IgD-negative memory B cell (primary cell): Measurements from ENCODE around the gene PARD3. TPM values are rescaled to one million over a fixed set of nuclear protein-coding genes. Genes with fewer than 3 reads are reported as not detected.

ENCODE experiments used
- H3K27ac Mint-ChIP-seq, 3 donors: one replicate each; pipeline ENCODE4 v1.8.0; 2020 to 2022; ENCODE audit warnings: mild to moderate bottlenecking in 3 of 3, mixed read lengths in 3 of 3, moderate library complexity in 1 of 3
- H3K27me3 Mint-ChIP-seq: one replicate; pipeline ENCODE4 v1.8.0; 2021; ENCODE audit warnings: mixed read lengths
- H3K36me3 Mint-ChIP-seq: one replicate; pipeline ENCODE4 v1.8.0; 2020; ENCODE audit warnings: mild to moderate bottlenecking, mixed read lengths
- H3K4me1 Mint-ChIP-seq, 3 donors: one replicate each; pipeline ENCODE4 v1.8.0; 2020 to 2022; ENCODE audit warnings: mixed read lengths in 3 of 3, mild to moderate bottlenecking in 1 of 3
- H3K4me3 Mint-ChIP-seq, 4 donors: one replicate each; pipeline ENCODE4 v1.8.0; 2020 to 2022; ENCODE audit warnings: mild to moderate bottlenecking in 4 of 4, mixed read lengths in 4 of 4, moderate library complexity in 3 of 4
- H3K9me3 Mint-ChIP-seq, 3 donors: one replicate each; pipeline ENCODE4 v1.8.0; 2020 to 2021; ENCODE audit warnings: mixed read lengths in 3 of 3, mild to moderate bottlenecking in 1 of 3
- polyA plus RNA-seq: library from polyadenylated mRNA; unstranded; fragments of 300-500 nt; fragmentation: Illumina TruSeq; gene quantifications from one replicate; pipeline ENCODE4 v1.2.3, GENCODE V29; 2021

PARD3 gene
- polyA plus RNA-seq, 1 donor from 2014 or later = not detected

GRCh38 chr10:34343764-34344163 lies 471.3 kb downstream of the PARD3 start:
- Mint-ChIP-seq H3K27me3 (no peaks in the 10 kb centered on the region), H3K27ac (no peak overlapping the region), H3K4me3 (no peak overlapping the region), H3K36me3 (no peaks in the 10 kb centered on the region), H3K9me3 (peaks cover under 1 to 9% (median 8%) of the 10 kb centered on the region in 3 donors), H3K4me1 (peaks cover 0 to 2% (median 0%) of the 10 kb centered on the region in 3 donors)

GRCh38 chr10:34341473-34341872 lies 473.6 kb downstream of the PARD3 start:
- H3K9me3 Mint-ChIP-seq = peaks cover 0 to 9% (median 5%) of the 10 kb centered on the region in 3 donors
- H3K27me3 Mint-ChIP-seq = no peaks in the 10 kb centered on the region
- H3K27ac Mint-ChIP-seq = no peak overlapping the region
- no peak overlapping the region for H3K4me3 Mint-ChIP-seq
- H3K36me3 Mint-ChIP-seq = peaks cover 1% of the 10 kb centered on the region
- H3K4me1 Mint-ChIP-seq = peaks cover 0 to 2% (median 0%) of the 10 kb centered on the region in 3 donors

- Mint-ChIP-seq H3K9me3 (peaks cover 0 to 5% (median 5%) of the 10 kb centered on the region in 3 donors), H3K4me3 (no peak overlapping the region), H3K4me1 (peaks cover 0 to 2% (median 0%) of the 10 kb centered on the region in 3 donors), H3K27ac (no peak overlapping the region), H3K36me3 (peaks cover 1% of the 10 kb centered on the region), H3K27me3 (no peaks in the 10 kb centered on the region)
These were observed 474.2 kb downstream of the PARD3 start for GRCh38 chr10:34340934-34341333.

- no peak overlapping the region for H3K27ac Mint-ChIP-seq
- peaks cover 0 to 2% (median 0%) of the 10 kb centered on the region in 3 donors for H3K4me1 Mint-ChIP-seq
- H3K9me3 Mint-ChIP-seq = peaks cover 0 to 3% (median 0%) of the 10 kb centered on the region in 3 donors
- H3K4me3 Mint-ChIP-seq = no peak overlapping the region
- H3K27me3 Mint-ChIP-seq = no peaks in the 10 kb centered on the region
- peaks cover 1% of the 10 kb centered on the region for H3K36me3 Mint-ChIP-seq
These were observed 475.1 kb downstream of the PARD3 start for GRCh38 chr10:34339816-34340553.

GRCh38 chr10:34337917-34338316 lies 477.2 kb downstream of the PARD3 start:
- Mint-ChIP-seq H3K27ac (no peak overlapping the region), H3K27me3 (no peaks in the 10 kb centered on the region), H3K4me3 (no peak overlapping the region), H3K9me3 (peaks cover 0 to 3% (median 0%) of the 10 kb centered on the region in 3 donors), H3K36me3 (peaks cover 1% of the 10 kb centered on the region), H3K4me1 (peaks cover 0 to 2% (median 0%) of the 10 kb centered on the region in 3 donors)

GRCh38 chr10:34335960-34336690 lies 479.0 kb downstream of the PARD3 start:
- H3K36me3 Mint-ChIP-seq = peaks cover 1% of the 10 kb centered on the region
- H3K9me3 Mint-ChIP-seq = no peaks in the 10 kb centered on the region
- no peak overlapping the region for H3K27ac Mint-ChIP-seq
- H3K27me3 Mint-ChIP-seq = no peaks in the 10 kb centered on the region
- H3K4me1 Mint-ChIP-seq = peaks cover 0 to 2% (median 0%) of the 10 kb centered on the region in 3 donors
- H3K4me3 Mint-ChIP-seq = no peak overlapping the region

GRCh38 chr10:34334908-34335307 lies 480.2 kb downstream of the PARD3 start:
- Mint-ChIP-seq H3K27ac (no peak overlapping the region), H3K4me1 (no peaks in the 10 kb centered on the region), H3K9me3 (no peaks in the 10 kb centered on the region), H3K27me3 (no peaks in the 10 kb centered on the region), H3K4me3 (no peak overlapping the region), H3K36me3 (peaks cover 1% of the 10 kb centered on the region)

- no peaks in the 10 kb centered on the region for H3K27me3 Mint-ChIP-seq
- no peak overlapping the region for H3K4me3 Mint-ChIP-seq
- H3K4me1 Mint-ChIP-seq = no peaks in the 10 kb centered on the region
These were observed 481.6 kb downstream of the PARD3 start for GRCh38 chr10:34333513-34333912.

GRCh38 chr10:34327184-34327583 lies 487.9 kb downstream of the PARD3 start:
- Mint-ChIP-seq H3K4me3 (no peak overlapping the region), H3K27ac (no peak overlapping the region), H3K27me3 (no peaks in the 10 kb centered on the region), H3K9me3 (peaks cover 0 to 4% (median 0%) of the 10 kb centered on the region in 3 donors), H3K36me3 (no peaks in the 10 kb centered on the region), H3K4me1 (no peaks in the 10 kb centered on the region)

More at GRCh38 chr10:34333513-34333912, 481.6 kb downstream of the PARD3 start:
- Mint-ChIP-seq H3K9me3 (no peaks in the 10 kb centered on the region), H3K27ac (no peak overlapping the region), H3K36me3 (peaks cover 1% of the 10 kb centered on the region)

GRCh38 chr10:34323192-34323591 lies 491.9 kb downstream of the PARD3 start:
- H3K4me3 Mint-ChIP-seq = no peak overlapping the region
- no peak overlapping the region for H3K27ac Mint-ChIP-seq
- no peaks in the 10 kb centered on the region for H3K36me3 Mint-ChIP-seq
- peaks cover 0 to 4% (median 2%) of the 10 kb centered on the region in 3 donors for H3K9me3 Mint-ChIP-seq
- H3K4me1 Mint-ChIP-seq = no peaks in the 10 kb centered on the region
- no peaks in the 10 kb centered on the region for H3K27me3 Mint-ChIP-seq

GRCh38 chr10:34320265-34320664 lies 494.8 kb downstream of the PARD3 start:
- no peak overlapping the region for H3K27ac Mint-ChIP-seq
- H3K27me3 Mint-ChIP-seq = no peaks in the 10 kb centered on the region
- H3K4me3 Mint-ChIP-seq = no peak overlapping the region

GRCh38 chr10:34319197-34319846 lies 495.8 kb downstream of the PARD3 start:
- H3K4me3 Mint-ChIP-seq = no peak overlapping the region
- H3K27ac Mint-ChIP-seq = no peak overlapping the region
- H3K27me3 Mint-ChIP-seq = no peaks in the 10 kb centered on the region
- H3K36me3 Mint-ChIP-seq = no peaks in the 10 kb centered on the region
- H3K4me1 Mint-ChIP-seq = no peaks in the 10 kb centered on the region
- peaks cover 0 to 2% (median 0%) of the 10 kb centered on the region in 3 donors for H3K9me3 Mint-ChIP-seq

More at GRCh38 chr10:34320265-34320664, 494.8 kb downstream of the PARD3 start:
- H3K36me3 Mint-ChIP-seq = no peaks in the 10 kb centered on the region
- H3K9me3 Mint-ChIP-seq = peaks cover 0 to 3% (median 2%) of the 10 kb centered on the region in 3 donors
- H3K4me1 Mint-ChIP-seq = no peaks in the 10 kb centered on the region

- no peaks in the 10 kb centered on the region for H3K4me1 Mint-ChIP-seq
- H3K36me3 Mint-ChIP-seq = no peaks in the 10 kb centered on the region
- H3K27me3 Mint-ChIP-seq = no peaks in the 10 kb centered on the region
- H3K4me3 Mint-ChIP-seq = no peak overlapping the region
- H3K9me3 Mint-ChIP-seq = peaks cover 0 to 2% (median 0%) of the 10 kb centered on the region in 3 donors
- H3K27ac Mint-ChIP-seq = no peak overlapping the region
These were observed 498.9 kb downstream of the PARD3 start for GRCh38 chr10:34316154-34316553.

- Mint-ChIP-seq H3K4me3 (no peak overlapping the region), H3K27me3 (no peaks in the 10 kb centered on the region), H3K4me1 (no peaks in the 10 kb centered on the region), H3K9me3 (peaks cover 0 to 2% (median 0%) of the 10 kb centered on the region in 3 donors), H3K27ac (no peak overlapping the region), H3K36me3 (no peaks in the 10 kb centered on the region)
These were observed 500.6 kb downstream of the PARD3 start for GRCh38 chr10:34314457-34314856.

- Mint-ChIP-seq H3K27me3 (no peaks in the 10 kb centered on the region), H3K27ac (no peak overlapping the region), H3K4me3 (no peak overlapping the region), H3K4me1 (no peaks in the 10 kb centered on the region), H3K36me3 (no peaks in the 10 kb centered on the region), H3K9me3 (peaks cover 0 to 2% (median 0%) of the 10 kb centered on the region in 3 donors)
These were observed 501.2 kb downstream of the PARD3 start for GRCh38 chr10:34313888-34314287.
